NCI-H1694 (cell line): ENCODE results near the gene MYH6.
"Not testable (repeated sequence)": the region's sequence is repeated elsewhere in the genome, so short reads cannot be mapped to it uniquely, and the experiment has no call there.

Experiments used
- DNase-seq: peaks from one replicate; lab custom pipeline; 2025; lab: John Stamatoyannopoulos, UW

Gene MYH6

GRCh38 chr14:23435543-23436326 is 27.7 kb upstream of the MYH6 start, which contains the start of gene MYH7:
Gene MYH7, minus strand, starts transcription at chr14:23435660. Its CDS starts 1,928 bp downstream, at chr14:23433732.
- no peak for DNase-seq

- no peak for DNase-seq
Observed at GRCh38 chr14:23434488-23435222, 26.6 kb upstream of the MYH6 start.

GRCh38 chr14:23433457-23433856 is 25.4 kb upstream of the MYH6 start:
- no peak for DNase-seq

- no peak for DNase-seq
Observed at GRCh38 chr14:23432946-23433345, 24.9 kb upstream of the MYH6 start.

- no peak for DNase-seq
Observed at GRCh38 chr14:23432102-23432925, 24.2 kb upstream of the MYH6 start.

GRCh38 chr14:23431486-23431885 is 23.4 kb upstream of the MYH6 start:
- DNase-seq = no peak

GRCh38 chr14:23430723-23431085 is 22.6 kb upstream of the MYH6 start:
- no peak for DNase-seq

GRCh38 chr14:23430016-23430722 is 22.1 kb upstream of the MYH6 start:
- no peak for DNase-seq

GRCh38 chr14:23428686-23429495 is 20.8 kb upstream of the MYH6 start:
- DNase-seq = no peak

GRCh38 chr14:23425798-23426197 is 17.7 kb upstream of the MYH6 start:
- not testable (repeated sequence) for DNase-seq

GRCh38 chr14:23425169-23425568 is 17.1 kb upstream of the MYH6 start:
- no peak for DNase-seq

- no peak for DNase-seq
Observed at GRCh38 chr14:23423657-23424056, 15.6 kb upstream of the MYH6 start.

- no peak for DNase-seq
Observed at GRCh38 chr14:23421594-23421993, 13.5 kb upstream of the MYH6 start.

- not testable (repeated sequence) for DNase-seq
Observed at GRCh38 chr14:23419646-23420045, 11.6 kb upstream of the MYH6 start.

GRCh38 chr14:23418021-23418420 is 9.9 kb upstream of the MYH6 start:
- no peak for DNase-seq

- DNase-seq = not testable (repeated sequence)
Observed at GRCh38 chr14:23417269-23417668, 9.2 kb upstream of the MYH6 start.

- no peak for DNase-seq
Observed at GRCh38 chr14:23416801-23417200, 8.7 kb upstream of the MYH6 start.

GRCh38 chr14:23415821-23416778 is 8.0 kb upstream of the MYH6 start:
- DNase-seq = no peak

- DNase-seq = no peak
Observed at GRCh38 chr14:23414906-23415820, 7.1 kb upstream of the MYH6 start.
